Lower lobe of right lung (tissue), 2 donors: Measurements from ENCODE around the gene OR2AT4. TPM values are rescaled to one million over a fixed set of nuclear protein-coding genes. Genes with fewer than 3 reads are reported as not detected.
"Not testable (repeated sequence)": the region's sequence is repeated elsewhere in the genome, so short reads cannot be mapped to it uniquely, and the experiment has no call there.

Source experiments
- ATAC-seq, 2 donors: fragments of 200-7000 bp; cut with Tn5 transposase; one replicate each; pipeline ENCODE4 v1.9.1; 2020 to 2022; ENCODE audit warnings: mild to moderate bottlenecking in 2 of 2, moderate library complexity in 2 of 2
- DNase-seq: peaks from one replicate; pipeline ENCODE4 v3.0.0-alpha.2; 2020
- H3K27ac ChIP-seq: fragments of 200-600 bp; one replicate; pipeline ENCODE4 v1.8.0; 2022
- H3K27me3 ChIP-seq: fragments of 200-600 bp; one replicate; pipeline ENCODE4 v1.8.0; 2022; ENCODE audit warnings: low read depth
- H3K36me3 ChIP-seq: fragments of 200-600 bp; one replicate; pipeline ENCODE4 v1.8.0; 2022; ENCODE audit warnings: mild to moderate bottlenecking
- H3K4me1 ChIP-seq: fragments of 200-600 bp; one replicate; pipeline ENCODE4 v1.8.0; 2022
- H3K4me3 ChIP-seq: fragments of 200-600 bp; one replicate; pipeline ENCODE4 v1.8.0; 2022; ENCODE audit warnings: mild to moderate bottlenecking
- H3K9me3 ChIP-seq: fragments of 200-600 bp; one replicate; pipeline ENCODE4 v1.8.0; 2022
- intact Hi-C: fragments of 100-400 bp; cut with DNase I; formaldehyde crosslinking; loops from one replicate; pipeline ENCODE4 v1.11.0; 2022
- total RNA-seq: library from RNA; stranded (reverse); fragmentation: NEBNext Ultra II Directional; extraction: Animal tissue kit (Norgen Biotek cat#: 25700); gene quantifications from one replicate; pipeline ENCODE4 v1.2.1, GENCODE V29; 2021
- TF ChIP-seq, protein P1 (sequence below): fragments of 200-600 bp; IDR thresholded peaks from one replicate; pipeline ENCODE4 v1.8.0; 2022; ENCODE audit warnings: antibody characterized with exemption, mild to moderate bottlenecking
- donor health status: DM: no; HTN: yes; CAD: no; lungs with severe emphysema.

Gene OR2AT4
- total RNA-seq, 1 donor from 2014 or later, result not detected

DNA sequence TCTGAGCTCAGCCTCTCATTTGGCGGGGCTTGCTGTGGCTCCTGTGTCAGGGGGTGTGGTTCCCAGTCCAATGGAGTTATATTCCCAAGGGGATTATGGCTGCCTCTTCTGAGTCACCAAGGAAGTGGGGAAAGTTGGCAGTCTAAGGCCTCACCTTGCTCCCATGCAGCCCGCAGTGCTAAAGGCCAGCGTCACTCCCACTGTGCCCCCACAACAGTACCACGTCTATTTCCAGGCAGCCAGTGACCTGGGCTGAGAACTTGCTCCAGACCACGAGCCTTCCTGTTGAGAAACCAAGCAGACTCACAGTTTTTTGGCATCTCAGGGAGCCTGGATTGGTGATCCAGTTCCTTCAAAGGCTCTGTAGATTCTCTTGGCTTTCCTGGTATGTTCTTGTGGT lies 45.6 kb downstream of the OR2AT4 start:
- H3K9me3 ChIP-seq, result peaks cover 5% of the 10 kb centered on the region

DNA sequence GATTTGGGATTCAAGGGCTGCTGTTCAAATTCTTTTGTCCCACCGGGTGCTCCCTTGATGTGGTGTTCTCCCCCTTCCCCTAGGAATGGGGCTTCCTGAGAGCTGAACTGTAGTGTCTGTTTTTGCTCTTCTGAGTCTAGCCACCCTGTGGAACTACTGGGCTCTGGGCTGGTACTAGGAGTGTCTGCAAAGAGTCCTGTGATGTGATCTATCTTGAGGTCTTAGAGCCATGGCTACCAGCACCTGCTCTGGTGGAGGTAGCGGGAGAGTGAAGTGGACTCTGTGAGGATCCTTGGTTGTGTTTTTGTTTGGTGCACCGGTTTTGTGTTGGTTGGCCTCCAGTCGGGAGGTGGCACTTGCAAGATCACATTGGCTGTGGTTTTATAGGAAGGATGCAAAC lies 46.2 kb downstream of the OR2AT4 start:
- Histone ChIP-seq H3K4me1 (no peaks in the 10 kb centered on the region), H3K27me3 (no peaks in the 10 kb centered on the region), H3K27ac (no peak overlapping the region), H3K36me3 (no peaks in the 10 kb centered on the region), H3K9me3 (peaks cover 5% of the 10 kb centered on the region), H3K4me3 (no peak overlapping the region)
- DNase-seq, result no peak
- intact Hi-C loops, result no loop called here
- TF ChIP-seq, protein P1, sequence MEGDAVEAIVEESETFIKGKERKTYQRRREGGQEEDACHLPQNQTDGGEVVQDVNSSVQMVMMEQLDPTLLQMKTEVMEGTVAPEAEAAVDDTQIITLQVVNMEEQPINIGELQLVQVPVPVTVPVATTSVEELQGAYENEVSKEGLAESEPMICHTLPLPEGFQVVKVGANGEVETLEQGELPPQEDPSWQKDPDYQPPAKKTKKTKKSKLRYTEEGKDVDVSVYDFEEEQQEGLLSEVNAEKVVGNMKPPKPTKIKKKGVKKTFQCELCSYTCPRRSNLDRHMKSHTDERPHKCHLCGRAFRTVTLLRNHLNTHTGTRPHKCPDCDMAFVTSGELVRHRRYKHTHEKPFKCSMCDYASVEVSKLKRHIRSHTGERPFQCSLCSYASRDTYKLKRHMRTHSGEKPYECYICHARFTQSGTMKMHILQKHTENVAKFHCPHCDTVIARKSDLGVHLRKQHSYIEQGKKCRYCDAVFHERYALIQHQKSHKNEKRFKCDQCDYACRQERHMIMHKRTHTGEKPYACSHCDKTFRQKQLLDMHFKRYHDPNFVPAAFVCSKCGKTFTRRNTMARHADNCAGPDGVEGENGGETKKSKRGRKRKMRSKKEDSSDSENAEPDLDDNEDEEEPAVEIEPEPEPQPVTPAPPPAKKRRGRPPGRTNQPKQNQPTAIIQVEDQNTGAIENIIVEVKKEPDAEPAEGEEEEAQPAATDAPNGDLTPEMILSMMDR, result no peak
- no peak for ATAC-seq

More for the DNA sequence above, 45.6 kb downstream of the OR2AT4 start:
- Histone ChIP-seq H3K36me3 (no peaks in the 10 kb centered on the region), H3K4me3 (no peak overlapping the region), H3K27me3 (no peaks in the 10 kb centered on the region), H3K27ac (no peak overlapping the region), H3K4me1 (no peaks in the 10 kb centered on the region)
- DNase-seq, result no peak
- intact Hi-C loops, result no loop called here
- no peak for ATAC-seq
- TF ChIP-seq, protein P1, result no peak

DNA sequence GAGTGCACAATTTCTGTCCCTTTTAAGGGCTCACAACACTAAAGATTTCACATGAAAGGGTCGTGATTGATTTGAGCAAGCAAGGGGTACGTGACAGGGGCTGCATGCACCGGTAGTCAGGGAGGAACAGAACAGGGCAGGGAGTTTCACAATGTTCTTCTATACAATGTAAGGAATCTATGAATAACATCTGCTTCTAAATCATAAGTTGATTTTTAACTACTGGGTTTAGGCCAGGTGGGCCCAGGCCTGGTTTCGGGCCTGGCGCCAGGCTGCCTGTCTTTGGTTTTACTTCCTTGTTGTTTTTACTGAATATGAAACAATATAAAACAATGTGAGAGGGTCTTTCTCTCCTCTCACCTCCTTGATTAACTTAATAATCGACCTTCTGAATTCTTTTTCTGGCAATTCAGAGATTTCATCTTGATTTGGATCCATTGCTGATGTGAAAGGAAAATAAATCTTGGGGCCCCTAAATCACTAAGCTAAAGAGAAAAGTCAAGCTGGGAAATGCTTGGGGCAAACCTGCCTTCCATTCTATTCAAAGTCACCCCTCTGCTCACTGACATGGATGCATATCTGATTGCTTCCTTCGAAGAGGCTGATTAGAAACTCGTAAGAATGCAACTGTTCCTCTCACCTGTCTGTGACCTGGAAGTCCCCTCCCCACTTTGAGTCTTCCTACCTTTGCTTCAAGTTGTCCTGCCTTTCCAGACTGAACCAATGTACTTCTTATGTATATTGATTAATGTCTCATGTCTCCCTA lies 47.0 kb downstream of the OR2AT4 start:
- H3K4me1 ChIP-seq, H3K27ac ChIP-seq, H3K4me3 ChIP-seq, H3K9me3 ChIP-seq, intact Hi-C loops, DNase-seq, H3K27me3 ChIP-seq, ATAC-seq, H3K36me3 ChIP-seq: not testable (repeated sequence)

DNA sequence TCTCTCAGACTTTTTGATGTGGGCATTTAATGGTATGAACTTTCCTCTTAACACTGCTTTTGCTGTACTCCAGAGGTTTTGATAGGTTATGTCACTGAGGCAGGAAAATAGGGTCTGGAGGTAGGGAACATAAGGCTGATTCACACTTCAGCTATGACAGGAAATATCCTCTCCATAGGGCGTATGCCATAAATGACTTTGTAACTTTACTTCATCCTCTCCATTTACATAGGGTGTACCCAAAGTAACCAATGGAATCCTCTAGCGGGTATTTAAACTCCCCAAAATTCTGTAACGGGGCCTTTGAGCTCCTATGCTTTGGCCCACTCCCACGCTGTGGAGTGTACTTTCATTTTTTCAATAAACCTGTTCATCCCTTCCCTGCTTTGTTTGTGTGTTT lies 49.5 kb downstream of the OR2AT4 start:
- Histone ChIP-seq H3K36me3 (no peaks in the 10 kb centered on the region), H3K27me3 (no peaks in the 10 kb centered on the region), H3K4me3 (no peak overlapping the region), H3K9me3 (no peaks in the 10 kb centered on the region), H3K27ac (no peak overlapping the region), H3K4me1 (no peaks in the 10 kb centered on the region)
- intact Hi-C loops, result no loop called here
- DNase-seq (no peak), ATAC-seq (no peak)
- TF ChIP-seq, protein P1, result no peak

DNA sequence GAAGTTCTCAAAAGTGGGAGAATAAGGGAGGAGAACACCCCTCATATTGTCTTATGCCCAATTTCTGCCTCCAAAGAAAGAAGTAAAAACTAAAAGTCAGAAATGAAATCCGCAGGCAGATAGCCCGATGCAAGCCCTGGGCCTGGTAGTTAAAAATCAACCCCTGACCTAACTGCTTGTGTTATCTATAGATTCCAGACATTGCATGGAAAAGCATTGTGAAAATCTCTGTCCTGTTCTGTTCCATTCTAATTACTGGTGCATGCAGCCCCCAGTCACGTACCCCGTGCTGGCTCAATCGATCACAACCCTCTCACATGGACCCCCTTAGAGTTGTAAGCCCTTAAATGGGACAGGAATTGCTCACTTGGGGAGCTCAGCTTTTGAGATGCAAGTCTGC lies 50.0 kb downstream of the OR2AT4 start:
- H3K9me3 ChIP-seq, H3K36me3 ChIP-seq, H3K27ac ChIP-seq, H3K4me1 ChIP-seq, H3K4me3 ChIP-seq, intact Hi-C loops, ATAC-seq, H3K27me3 ChIP-seq, DNase-seq: not testable (repeated sequence)

DNA sequence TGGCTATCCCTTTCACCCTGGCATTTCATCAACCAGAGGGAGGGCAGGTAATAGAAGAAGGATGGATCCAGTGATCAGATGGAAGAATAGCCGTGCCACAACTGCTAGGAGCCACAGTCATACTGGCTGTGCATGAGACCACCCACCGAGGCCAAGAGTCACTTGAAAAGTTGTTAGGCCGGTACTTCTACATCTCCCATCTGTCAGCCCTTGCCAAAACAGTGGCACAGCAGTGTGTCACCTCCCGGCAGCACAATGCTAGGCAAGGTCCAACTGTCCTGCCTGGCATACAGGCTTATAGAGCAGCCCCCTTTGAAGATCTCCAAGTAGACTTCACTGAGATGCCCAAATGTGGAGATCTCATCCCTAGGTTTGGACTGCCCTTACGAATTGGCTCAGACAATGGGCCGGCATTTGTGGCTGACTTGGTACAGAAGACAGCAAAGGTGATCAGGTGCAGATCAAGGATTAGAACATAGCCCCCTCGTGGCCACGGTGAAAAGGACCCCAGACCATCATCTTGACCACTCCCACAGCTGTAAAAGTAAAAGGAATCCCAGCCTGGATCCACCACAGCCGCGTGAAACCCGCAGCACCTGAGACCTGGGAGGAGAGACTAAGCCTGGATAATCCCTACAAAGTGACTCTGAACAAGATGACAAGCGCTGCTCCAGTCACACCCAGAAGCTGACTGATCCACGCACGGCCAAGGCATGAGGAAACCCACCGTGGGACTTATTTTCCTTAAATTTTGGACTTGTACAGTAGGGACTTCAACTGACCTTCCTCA lies 52.1 kb downstream of the OR2AT4 start:
- ATAC-seq, H3K36me3 ChIP-seq, H3K4me3 ChIP-seq, H3K9me3 ChIP-seq, H3K4me1 ChIP-seq, DNase-seq, H3K27ac ChIP-seq, H3K27me3 ChIP-seq, intact Hi-C loops: not testable (repeated sequence)

DNA sequence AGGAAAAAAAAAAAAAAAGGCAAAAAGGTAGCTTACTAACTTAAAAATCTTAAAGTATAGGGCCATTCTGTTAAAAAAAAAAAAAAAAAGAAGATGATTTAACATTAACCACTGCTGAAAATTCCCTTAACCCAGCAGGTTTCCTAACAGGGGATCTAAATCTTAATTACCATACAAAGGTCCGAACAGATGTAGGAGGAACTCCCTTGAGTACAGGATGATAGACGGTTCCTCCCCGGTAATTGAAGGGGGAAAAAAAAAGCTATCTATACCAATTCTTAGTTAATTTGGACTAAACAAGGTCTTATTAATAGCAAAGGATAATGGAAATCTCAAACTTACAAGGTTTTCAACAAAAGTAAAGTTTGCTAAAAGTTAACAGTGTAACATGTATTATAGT lies 54.9 kb downstream of the OR2AT4 start:
- ATAC-seq, H3K9me3 ChIP-seq, H3K4me3 ChIP-seq, H3K27ac ChIP-seq, H3K36me3 ChIP-seq, intact Hi-C loops, H3K27me3 ChIP-seq, DNase-seq, H3K4me1 ChIP-seq: not testable (repeated sequence)
